Stimulated activated naive B cell treated with anti-CD40 and anti-IgM and Interleukin-4, amounts not matched to agents 10 μg/mL and 1 μg/mL and 100 μg/mL, for 72 hours (primary cell): ENCODE results near the gene KLHDC4.
"Not testable (repeated sequence)": the region's sequence is repeated elsewhere in the genome, so short reads cannot be mapped to it uniquely, and the experiment has no call there.

Experiments
- ATAC-seq, 2 donors: fragments of 150-1000 bp; cut with Tn5 transposase; replicated peaks; 2 replicates each; pipeline ENCODE4 v1.10.0; 2021; ENCODE audit warnings: moderate library complexity in 1 of 2
- DNase-seq: peaks from one replicate; pipeline ENCODE4 v3.0.0; 2021
- H3K27ac Mint-ChIP-seq: one replicate; pipeline ENCODE4 v1.8.0; 2022; ENCODE audit warnings: mild to moderate bottlenecking, mixed read lengths
- H3K27me3 Mint-ChIP-seq, 2 donors: one replicate each; pipeline ENCODE4 v1.8.0; 2022; ENCODE audit warnings: mixed read lengths in 2 of 2
- H3K36me3 Mint-ChIP-seq, 2 donors: one replicate each; pipeline ENCODE4 v1.8.0; 2022; ENCODE audit warnings: mixed read lengths in 2 of 2, mild to moderate bottlenecking in 1 of 2
- H3K4me1 Mint-ChIP-seq, 2 donors: one replicate each; pipeline ENCODE4 v1.8.0; 2022; ENCODE audit warnings: mixed read lengths in 2 of 2, mild to moderate bottlenecking in 1 of 2
- H3K4me3 Mint-ChIP-seq, 2 donors: one replicate each; pipeline ENCODE4 v1.8.0; 2022; ENCODE audit warnings: mild to moderate bottlenecking in 2 of 2, mixed read lengths in 2 of 2, moderate library complexity in 1 of 2
- H3K9me3 Mint-ChIP-seq, 2 donors: one replicate each; pipeline ENCODE4 v1.8.0; 2022; ENCODE audit warnings: mixed read lengths in 2 of 2, mild to moderate bottlenecking in 1 of 2

KLHDC4 gene

DNA sequence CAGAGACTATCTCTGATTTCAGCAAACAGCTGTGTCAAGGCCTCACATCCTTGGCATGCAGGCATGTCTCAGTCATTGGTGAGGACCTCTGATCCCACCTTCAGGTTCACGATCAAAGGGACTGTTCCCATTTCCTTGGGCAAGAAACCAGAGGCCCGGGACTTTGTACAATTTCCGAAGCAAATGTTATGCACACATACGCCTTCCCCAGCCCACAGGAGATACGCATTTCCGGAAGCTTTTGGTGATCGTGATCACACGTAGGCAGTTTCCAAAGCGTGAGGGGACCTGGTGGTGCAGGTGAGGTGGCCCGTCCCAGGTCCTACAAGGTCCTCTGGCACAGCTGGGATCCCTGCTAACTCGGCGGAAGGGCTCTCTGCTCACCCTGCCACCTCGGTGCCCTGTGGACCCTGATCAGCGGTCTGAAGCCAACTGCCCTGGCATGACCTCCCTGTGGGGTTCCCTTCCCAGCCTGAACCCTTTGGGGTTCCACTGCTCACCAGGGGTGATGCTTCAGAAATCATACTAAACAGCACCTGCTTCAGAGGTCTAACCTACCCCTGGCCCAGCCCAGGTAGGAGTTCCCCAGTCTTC lies 28.8 kb upstream of the KLHDC4 start:
- DNase-seq = no peak
- no peaks in the 10 kb centered on the region for H3K36me3 Mint-ChIP-seq
- peaks cover 0 to 13% of the 10 kb centered on the region in 2 donors for H3K27me3 Mint-ChIP-seq
- peaks cover 0 to 2% of the 10 kb centered on the region in 2 donors for H3K9me3 Mint-ChIP-seq
- no peak overlapping the region for H3K27ac Mint-ChIP-seq
- no peaks in the 10 kb centered on the region for H3K4me1 Mint-ChIP-seq
- no peak overlapping the region for H3K4me3 Mint-ChIP-seq
- no peak for ATAC-seq

DNA sequence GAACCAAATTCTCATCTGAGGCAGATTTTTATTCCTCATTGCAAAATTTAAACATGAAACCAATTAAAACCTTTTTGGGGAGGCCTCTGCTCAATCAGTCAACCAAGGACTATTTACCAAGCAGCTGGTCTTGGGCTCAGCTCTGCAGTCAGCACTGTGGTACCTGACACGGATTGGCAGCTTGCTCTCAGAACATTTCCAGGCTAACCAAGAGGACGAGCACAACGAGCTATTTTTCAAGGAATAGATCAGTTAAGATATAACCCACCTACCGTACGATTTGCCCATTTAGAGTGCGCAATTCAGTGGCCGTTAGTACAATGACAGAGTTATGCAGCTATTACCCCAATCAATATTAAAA lies 26.4 kb upstream of the KLHDC4 start:
- H3K36me3 Mint-ChIP-seq = no peaks in the 10 kb centered on the region
- no peak overlapping the region for H3K4me3 Mint-ChIP-seq
- no peak for ATAC-seq
- H3K27me3 Mint-ChIP-seq = peaks cover 0 to 7% of the 10 kb centered on the region in 2 donors
- no peaks in the 10 kb centered on the region for H3K4me1 Mint-ChIP-seq
- no peak overlapping the region for H3K27ac Mint-ChIP-seq
- no peaks in the 10 kb centered on the region for H3K9me3 Mint-ChIP-seq
- no peak for DNase-seq

DNA sequence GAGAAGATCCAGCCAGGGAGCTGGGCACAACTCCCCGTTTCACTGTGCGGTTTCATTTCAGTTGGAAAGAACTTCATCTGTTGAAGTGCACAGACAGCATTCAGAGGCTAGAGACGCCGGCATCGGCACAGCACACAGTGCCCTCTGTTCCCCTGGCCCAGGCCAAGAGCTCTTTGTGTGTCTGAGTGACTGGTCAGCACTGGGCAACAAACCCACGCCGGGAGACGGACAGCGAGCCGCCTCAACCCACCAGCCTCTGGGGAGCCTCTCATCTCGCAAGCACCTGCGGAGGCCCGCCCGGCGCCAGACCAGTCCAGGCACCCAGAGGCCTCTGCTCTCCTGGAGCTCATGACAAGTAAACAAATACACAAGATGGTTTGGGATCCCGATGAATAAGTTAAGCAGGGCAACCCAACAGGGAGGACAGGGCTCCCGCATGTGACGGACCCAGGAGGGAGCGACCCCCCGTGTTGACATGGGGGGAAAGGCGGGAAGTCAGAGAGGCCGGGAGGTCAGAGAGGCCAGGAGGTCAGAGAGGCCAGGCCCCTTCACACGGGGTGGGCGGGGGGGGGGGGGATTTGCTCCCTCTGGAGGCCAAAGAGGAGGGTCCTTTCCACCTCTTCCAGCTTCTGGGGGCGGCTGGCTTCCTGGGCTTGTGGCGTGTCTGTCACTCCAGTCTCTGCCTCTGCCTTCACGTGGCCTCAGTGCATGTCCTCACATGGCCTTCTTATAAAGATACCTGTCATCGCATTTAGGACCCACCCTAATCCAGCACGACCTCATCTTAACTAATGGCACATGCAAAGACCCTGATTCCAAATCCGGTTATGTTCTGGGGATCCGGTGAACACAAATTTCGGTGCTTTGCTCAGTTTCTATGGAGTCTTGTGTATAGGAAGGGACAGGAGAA lies 25.8 kb upstream of the KLHDC4 start:
- H3K4me1 Mint-ChIP-seq = no peaks in the 10 kb centered on the region
- no peak overlapping the region for H3K27ac Mint-ChIP-seq
- peaks cover 0 to 7% of the 10 kb centered on the region in 2 donors for H3K27me3 Mint-ChIP-seq
- no peaks in the 10 kb centered on the region for H3K36me3 Mint-ChIP-seq
- H3K9me3 Mint-ChIP-seq = no peaks in the 10 kb centered on the region
- no peak overlapping the region for H3K4me3 Mint-ChIP-seq
- DNase-seq = no peak
- ATAC-seq = no peak

DNA sequence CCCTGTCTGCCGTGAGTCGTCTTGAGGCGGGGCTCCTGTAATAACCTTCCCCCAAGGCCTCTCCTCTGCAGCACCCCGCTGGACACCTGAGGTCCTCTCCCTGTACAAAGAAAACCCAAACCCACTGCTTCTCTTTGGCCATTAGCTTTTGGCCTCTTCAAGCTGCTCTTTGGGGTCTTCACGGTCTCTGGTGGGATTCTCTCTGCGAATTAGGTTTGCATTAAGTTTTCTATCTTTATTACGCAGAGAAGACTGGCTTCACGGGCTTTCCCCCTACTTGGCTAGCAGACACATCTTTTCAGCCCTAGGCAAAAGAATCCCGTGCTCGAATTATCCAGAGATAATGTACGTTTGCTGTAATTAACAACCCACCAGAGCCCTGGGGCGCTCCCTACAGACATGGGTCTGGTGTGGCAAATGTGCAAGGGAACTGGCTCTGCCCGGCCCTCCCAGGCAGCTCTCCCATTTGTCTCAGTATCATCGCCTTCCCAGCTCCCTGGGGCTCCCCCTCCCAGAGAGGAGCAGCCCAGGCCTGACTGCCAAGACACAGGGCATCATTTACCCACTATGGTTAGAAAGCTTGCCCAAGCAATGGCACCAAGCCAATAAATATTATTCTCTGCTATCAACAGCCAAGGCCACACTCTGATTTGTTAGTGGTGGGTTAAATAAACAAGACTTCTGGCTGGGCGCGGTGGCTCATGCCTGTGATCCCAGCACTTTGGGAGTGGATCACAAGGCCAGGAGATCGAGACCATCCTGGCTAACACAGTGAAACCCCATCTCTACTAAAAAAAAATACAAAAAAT lies 24.7 kb upstream of the KLHDC4 start:
- H3K27me3 Mint-ChIP-seq = peaks cover 0 to 7% of the 10 kb centered on the region in 2 donors
- no peaks in the 10 kb centered on the region for H3K4me1 Mint-ChIP-seq
- H3K4me3 Mint-ChIP-seq = no peak overlapping the region
- no peak overlapping the region for H3K27ac Mint-ChIP-seq
- DNase-seq = no peak
- no peaks in the 10 kb centered on the region for H3K36me3 Mint-ChIP-seq
- ATAC-seq = no peak
- H3K9me3 Mint-ChIP-seq = no peaks in the 10 kb centered on the region

DNA sequence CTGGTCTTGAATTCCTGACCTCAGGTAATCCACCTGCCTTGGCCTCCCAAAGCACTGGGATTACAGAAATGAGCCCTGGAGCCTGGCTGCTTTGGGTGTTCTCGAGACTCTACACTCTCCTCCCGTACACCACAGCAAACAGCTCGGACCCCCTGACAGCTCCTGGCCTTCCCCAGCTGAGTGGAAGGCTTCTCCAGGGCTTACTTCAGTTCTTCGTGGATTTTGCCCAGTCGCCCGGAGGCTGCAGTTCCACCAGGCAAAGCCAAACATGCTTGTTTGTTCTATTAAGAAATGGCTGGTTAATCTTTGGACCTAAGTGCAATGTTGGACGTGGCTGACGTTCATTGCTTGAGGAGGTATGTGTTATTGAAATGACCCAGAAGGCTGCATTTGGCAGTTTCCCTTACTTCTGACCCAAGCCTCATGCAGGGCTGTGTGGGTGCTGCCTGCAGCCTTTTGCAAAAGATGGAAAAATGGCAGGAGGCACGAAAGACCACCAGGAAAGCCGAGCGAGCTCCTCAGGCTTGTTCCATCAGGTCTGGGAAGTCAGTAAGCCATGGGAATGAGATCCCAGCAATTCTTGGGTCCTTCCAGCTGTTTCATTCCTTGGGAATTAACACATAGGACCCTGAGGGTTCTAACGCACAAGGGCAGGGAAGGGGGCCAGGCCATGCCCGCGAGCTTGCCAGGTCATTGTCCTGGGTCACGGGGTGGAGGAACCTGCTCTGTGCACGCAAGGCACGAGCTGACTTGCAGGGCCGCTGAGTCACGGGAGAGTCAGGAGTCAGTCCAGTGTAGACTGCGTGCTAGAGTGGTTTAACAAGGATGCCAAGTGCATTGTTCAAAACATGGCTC lies 23.9 kb upstream of the KLHDC4 start:
- ATAC-seq = no peak
- Mint-ChIP-seq H3K9me3 (no peaks in the 10 kb centered on the region), H3K27ac (no peak overlapping the region), H3K36me3 (no peaks in the 10 kb centered on the region), H3K4me3 (no peak overlapping the region), H3K27me3 (peaks cover 0 to under 1% of the 10 kb centered on the region in 2 donors), H3K4me1 (no peaks in the 10 kb centered on the region)
- DNase-seq = no peak

DNA sequence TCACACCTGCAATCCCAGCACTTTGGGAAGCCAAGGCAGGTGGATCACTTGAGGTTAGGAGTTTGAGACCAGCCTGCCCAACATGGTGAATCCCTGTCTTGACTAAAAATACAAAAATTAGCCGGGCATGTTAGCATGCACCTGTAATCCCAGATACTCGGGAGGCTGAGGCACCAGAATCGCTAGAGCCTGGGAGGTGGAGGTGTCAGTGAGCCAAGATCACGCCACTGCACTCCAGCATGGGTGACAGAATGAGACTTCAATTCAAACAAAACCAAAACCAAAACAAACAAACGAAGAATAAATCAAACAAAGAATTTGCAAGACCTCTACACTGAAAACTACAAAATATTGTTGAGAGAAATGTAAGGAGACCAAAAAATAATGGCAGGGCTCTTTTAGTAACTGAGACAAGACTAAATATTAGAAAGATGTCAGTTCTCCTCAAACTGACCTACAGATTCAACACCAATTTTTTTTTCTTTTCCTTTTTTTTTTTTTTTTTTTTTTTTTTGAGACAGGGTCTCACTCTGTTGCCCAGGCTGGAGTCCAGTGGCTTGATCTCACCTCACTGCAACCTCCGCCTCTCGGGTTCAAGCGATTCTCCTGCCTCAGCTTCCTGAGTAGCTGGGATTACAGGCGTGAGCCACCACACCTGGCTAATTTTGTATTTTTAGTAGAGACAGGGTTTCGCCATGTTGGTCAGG lies 23.1 kb upstream of the KLHDC4 start:
- not testable (repeated sequence) for H3K9me3 Mint-ChIP-seq, H3K4me1 Mint-ChIP-seq, H3K27ac Mint-ChIP-seq, H3K4me3 Mint-ChIP-seq, H3K36me3 Mint-ChIP-seq, ATAC-seq, DNase-seq, H3K27me3 Mint-ChIP-seq

DNA sequence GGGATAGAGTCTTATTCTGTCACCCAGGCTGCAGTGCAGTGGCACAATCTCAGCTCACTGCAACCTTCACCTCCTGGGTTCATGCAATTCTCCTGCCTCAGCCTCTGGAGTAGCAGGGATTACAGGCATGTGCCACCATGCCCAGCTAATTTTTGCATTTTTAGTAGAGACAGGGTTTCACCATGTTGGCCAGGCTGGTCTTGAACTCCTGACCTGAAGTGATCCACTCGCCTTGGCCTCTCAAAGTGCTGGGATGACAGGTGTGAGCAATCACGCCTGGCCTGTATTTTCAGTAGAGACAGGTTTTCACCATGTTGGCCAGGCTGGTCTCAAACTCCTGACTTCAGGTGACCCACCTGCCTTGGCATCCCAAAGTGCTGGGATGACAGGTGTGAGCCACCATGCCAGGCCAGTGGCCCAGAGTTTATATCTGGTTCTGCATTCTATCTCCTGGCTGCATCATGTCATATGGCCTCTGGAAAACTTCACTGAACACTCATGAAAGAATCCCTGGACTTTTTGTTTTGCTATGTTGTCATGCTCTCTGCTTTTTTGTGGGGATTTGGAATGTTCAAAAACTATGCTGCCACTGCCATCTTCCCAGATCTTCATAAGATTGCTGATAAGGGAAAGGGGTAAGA lies 21.8 kb upstream of the KLHDC4 start:
- H3K4me1 Mint-ChIP-seq, H3K27ac Mint-ChIP-seq, H3K4me3 Mint-ChIP-seq, ATAC-seq, H3K27me3 Mint-ChIP-seq, H3K36me3 Mint-ChIP-seq, H3K9me3 Mint-ChIP-seq, DNase-seq: not testable (repeated sequence)

DNA sequence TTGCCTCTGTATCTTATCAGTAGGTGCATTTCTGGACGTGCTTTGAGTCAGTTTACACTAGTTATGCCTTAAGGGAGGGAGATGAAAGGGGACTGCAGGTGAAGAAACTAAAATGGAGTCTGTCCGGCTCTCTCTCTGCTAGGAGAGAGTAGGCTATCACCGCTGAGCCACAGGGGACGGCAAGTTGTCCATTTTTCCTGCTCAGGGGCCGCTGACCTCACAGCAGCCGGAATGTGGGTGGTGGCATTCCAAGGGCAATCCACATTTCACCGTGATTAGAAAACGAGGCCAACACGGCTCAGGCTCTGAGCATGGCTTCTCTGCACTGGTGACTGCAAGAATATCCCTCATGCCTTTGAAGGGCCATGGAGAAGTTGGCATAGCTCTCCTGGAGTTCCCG lies 19.0 kb upstream of the KLHDC4 start:
- Mint-ChIP-seq H3K4me1 (peaks cover 12 to 26% of the 10 kb centered on the region in 2 donors), H3K4me3 (no peak overlapping the region), H3K27ac (no peak overlapping the region), H3K9me3 (no peaks in the 10 kb centered on the region), H3K36me3 (no peaks in the 10 kb centered on the region), H3K27me3 (no peaks in the 10 kb centered on the region)
- no peak for ATAC-seq
- no peak for DNase-seq

DNA sequence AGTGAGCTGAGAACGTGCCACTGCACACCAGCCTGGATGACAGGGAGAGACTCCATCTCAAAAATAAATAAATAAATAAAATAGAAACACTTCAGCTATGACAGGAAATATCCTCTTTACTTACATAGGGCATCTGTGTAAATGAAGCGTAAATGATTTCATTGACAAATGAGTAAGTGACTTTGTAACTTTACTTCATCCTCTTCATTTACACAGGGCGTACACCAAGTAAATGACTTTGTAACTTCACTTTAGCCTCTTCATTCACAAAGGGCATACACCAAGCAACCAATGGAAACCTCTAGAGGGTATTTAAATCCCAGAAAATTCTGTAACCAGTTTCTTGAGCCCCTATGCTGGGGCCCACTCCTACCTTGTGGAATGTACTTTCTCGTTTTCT lies 16.2 kb upstream of the KLHDC4 start:
- H3K4me1 Mint-ChIP-seq = peaks cover 26 to 49% of the 10 kb centered on the region in 2 donors
- ATAC-seq (no peak), DNase-seq (no peak)
- H3K36me3 Mint-ChIP-seq = no peaks in the 10 kb centered on the region
- no peaks in the 10 kb centered on the region for H3K9me3 Mint-ChIP-seq
- no peak overlapping the region for H3K27ac Mint-ChIP-seq
- H3K27me3 Mint-ChIP-seq = no peaks in the 10 kb centered on the region
- H3K4me3 Mint-ChIP-seq = no peak overlapping the region

DNA sequence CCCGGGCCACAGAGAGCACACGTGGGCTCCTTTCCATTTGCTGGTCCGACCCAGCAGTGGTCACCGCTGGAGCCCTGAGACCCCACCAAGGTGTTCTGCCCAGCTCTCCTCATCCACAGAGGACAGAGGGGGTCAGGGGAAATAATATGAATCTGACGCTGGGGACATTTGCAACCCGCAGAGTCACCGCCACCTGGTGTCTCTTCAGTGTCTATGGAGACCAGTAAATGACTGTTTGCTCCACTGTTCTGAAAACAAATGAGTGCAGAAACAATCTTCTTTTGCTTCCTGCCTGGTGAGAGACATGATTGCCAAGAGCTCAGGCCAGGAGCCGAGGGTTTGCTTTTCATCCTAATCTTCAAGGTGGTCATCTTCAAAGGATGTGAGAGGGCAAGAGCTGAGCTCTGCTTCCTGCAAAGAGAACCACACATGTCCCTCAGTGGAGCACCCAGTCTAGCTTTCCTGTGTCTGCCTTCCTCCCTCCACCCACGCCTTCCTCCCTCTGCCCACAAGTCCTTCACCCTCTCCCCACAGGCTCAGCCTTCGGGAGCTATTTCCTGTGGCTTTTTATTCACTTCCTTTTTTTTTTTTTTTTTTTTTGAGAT lies 14.7 kb upstream of the KLHDC4 start:
- Mint-ChIP-seq H3K36me3 (no peaks in the 10 kb centered on the region), H3K27ac (peak overlapping the region; percentile 93), H3K27me3 (no peaks in the 10 kb centered on the region), H3K4me3 (peak overlapping the region; percentile 60 to 72), H3K4me1 (peaks cover 26 to 49% of the 10 kb centered on the region in 2 donors), H3K9me3 (no peaks in the 10 kb centered on the region)
- ATAC-seq (peak; percentile 42 to 55), DNase-seq (peak; percentile 64)

DNA sequence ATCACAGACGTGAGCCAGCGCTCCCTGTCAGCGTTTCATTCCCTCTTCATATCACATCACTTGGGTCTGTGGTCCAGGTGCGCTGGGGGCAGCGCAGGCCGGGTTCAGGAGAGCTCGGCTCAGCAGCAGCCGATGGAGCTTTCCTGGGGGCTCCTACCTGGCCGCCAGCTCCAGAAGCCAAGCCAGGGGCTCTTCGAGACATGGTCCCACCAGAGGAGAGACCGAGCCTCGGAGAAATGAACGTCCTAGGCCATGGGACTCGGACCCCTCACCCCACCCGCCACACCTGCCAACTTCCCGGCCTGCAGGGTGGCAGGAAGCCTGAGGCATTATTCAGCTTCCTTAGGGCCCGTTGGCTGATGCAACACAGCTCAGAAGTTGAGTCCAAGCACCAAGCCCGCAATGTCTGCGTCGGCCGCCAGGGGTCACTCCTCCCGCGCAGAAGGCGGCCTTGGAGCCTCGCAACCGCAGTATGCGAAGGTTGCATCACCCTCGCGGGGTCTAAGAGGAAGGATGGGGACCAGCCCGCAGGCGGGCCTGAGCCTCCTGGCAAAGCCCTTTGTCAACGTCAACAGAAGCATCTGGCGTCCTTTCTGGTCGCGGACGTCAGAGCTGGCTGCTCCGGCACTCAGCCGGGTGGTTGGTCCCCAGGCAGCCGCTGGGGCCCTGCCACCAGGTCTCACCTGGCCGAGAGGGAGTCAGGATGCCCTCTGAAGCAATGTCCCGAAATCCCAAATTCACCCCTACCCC lies 13.2 kb upstream of the KLHDC4 start:
- ATAC-seq (peak; percentile 76 to 79), DNase-seq (peak; percentile 89)
- H3K36me3 Mint-ChIP-seq = no peaks in the 10 kb centered on the region
- peak overlapping the region; percentile 66 to 67 for H3K4me3 Mint-ChIP-seq
- H3K9me3 Mint-ChIP-seq = no peaks in the 10 kb centered on the region
- peak overlapping the region; percentile 94 for H3K27ac Mint-ChIP-seq
- H3K27me3 Mint-ChIP-seq = no peaks in the 10 kb centered on the region
- H3K4me1 Mint-ChIP-seq = peaks cover 28 to 49% of the 10 kb centered on the region in 2 donors

DNA sequence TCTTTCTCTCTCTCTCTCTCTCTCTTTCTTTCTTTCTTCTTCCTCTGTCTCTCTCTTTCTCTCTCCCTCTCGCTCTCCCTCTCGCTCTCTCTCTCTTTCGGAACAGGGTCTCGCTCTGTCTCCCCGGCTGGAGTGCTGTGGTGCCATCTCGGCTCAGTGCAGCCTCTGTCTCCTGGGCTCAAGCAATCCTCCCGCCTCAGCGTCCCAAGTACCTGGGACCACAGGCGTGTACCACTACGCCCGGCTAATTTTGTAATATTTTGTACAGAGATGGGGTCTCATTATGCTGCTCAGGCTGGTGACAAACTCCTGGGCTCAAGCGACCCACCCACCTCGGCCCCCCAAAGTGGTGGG lies 12.7 kb upstream of the KLHDC4 start:
- ATAC-seq (no peak), DNase-seq (no peak)
- Mint-ChIP-seq H3K9me3 (no peaks in the 10 kb centered on the region), H3K36me3 (no peaks in the 10 kb centered on the region), H3K27me3 (no peaks in the 10 kb centered on the region), H3K4me1 (peaks cover 28 to 49% of the 10 kb centered on the region in 2 donors), H3K27ac (peak overlapping the region; percentile 94), H3K4me3 (peak overlapping the region; percentile 43 to 57)
